EL (cell line): ENCODE data around the gene SH3BP5L.
"Not testable (repeated sequence)": the region's sequence is repeated elsewhere in the genome, so short reads cannot be mapped to it uniquely, and the experiment has no call there.

Experiments used
- DNase-seq: peaks from one replicate; pipeline ENCODE4 v3.0.0-alpha.2; 2016

The SH3BP5L gene

DNA sequence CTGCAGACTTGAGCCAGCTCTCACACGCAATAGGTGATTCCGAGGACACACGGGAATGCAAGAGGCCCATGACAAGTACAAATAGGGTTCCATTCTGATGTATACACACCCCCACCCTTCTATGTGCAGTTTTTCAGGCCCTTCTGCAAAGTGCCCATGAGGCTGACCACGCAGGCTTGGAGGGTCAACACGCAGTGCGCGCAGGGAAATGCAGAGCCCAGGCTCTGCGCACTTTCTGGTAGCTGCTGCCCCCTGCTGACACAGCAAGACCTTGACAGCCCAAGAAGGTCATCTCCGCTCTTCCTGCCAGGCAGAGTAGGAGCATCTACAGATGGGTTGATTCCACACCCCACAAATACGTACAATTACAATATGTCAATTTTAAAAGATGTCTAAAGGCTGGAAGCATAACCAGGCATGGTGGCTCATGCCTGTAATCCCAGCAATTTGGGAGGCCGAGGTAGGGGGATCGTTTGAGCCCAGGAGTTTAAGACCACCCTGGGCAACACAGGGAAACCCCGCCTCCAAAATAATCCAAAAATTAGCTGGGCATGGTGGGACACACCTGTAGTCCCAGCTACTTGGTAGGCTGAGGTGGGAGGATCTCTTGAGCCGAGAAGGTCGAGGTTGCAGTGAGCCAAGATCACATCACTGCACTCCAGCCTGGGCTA is 18.5 kb downstream of the SH3BP5L start:
- DNase-seq = peak; percentile 32

DNA sequence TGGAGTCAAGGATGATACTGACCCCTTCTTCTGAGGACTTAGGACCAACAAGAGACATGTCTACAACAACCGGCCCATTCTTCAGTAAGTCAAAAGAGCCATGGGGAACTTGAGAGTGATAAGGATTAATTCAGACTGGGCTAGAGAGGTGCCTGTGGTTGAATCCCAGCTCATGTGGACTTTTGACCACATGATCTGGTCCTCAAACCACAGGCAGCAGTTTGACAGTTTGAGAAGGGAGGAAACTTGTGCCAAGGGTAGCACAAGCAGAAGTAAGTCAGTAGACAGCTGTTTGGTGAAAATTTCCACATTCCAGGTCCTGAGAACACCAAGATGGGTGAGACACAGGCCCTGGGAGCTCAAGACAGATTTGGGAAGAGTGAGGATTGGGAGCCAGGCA is 19.8 kb downstream of the SH3BP5L start:
- no peak for DNase-seq

DNA sequence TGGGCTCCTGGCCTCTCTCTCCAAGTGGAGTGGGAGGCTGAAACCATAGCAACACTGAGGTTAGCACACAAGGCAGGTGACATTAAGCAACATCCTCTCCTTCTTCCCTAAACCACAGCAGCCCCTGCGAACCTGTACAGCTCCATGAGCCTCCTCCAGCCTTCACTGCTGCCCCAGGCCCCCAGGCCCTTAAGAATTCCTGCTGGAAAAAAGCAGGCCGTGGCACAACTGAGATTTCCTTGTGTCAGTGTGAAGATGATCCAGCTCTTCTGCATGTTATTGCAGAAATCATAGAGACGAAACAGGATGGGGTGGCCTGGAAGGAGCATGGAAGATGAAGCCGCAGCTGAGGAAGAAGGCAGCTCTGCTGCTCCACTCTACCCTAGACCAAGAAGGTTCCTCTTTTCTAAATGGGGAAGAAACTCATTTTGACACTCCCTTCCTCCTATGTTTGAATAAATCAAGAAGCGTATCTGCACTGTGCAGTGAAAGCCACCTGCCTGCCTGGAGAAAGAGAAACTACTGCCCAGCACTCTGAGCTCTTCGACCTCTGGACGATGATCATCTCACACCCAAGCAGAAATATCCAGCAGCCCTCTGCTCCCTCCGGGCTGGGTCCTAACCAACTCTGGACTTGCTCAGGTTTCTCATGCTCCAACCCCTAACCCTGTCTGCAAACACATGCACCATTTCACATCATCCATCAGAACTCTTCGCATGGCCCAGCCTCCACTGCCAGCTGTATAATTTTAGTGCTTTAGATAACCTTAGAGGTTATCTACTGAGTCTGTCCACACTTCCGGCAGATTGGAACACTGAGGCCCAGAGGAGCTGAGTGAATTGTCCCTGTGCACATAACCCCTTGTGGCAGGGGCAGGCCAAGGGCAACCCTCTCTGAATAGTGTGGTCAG is 20.7 kb downstream of the SH3BP5L start:
- DNase-seq = no peak

DNA sequence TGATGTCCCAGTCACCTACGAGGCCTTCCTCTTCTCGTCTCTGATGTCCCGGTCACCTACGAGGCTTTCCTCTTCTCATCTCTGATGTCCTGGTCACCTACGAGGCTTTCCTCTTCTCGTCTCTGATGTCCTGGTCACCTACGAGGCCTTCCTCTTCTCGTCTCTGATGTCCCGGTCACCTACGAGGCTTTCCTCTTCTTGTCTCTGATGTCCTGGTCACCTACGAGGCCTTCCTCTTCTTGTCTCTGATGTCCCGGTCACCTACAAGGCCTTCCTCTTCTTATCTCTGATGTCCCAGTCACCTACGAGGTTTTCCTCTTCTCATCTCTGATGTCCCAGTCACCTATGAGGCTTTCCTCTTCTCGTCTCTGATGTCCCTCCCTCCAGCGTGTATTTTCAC is 22.2 kb downstream of the SH3BP5L start:
- DNase-seq = not testable (repeated sequence)

- DNase-seq = no peak
These were observed 23.3 kb downstream of the SH3BP5L start for GRCh38 chr1:248802454-248802853.

GRCh38 chr1:248800459-248800858 is 25.3 kb downstream of the SH3BP5L start:
- DNase-seq = no peak

DNA sequence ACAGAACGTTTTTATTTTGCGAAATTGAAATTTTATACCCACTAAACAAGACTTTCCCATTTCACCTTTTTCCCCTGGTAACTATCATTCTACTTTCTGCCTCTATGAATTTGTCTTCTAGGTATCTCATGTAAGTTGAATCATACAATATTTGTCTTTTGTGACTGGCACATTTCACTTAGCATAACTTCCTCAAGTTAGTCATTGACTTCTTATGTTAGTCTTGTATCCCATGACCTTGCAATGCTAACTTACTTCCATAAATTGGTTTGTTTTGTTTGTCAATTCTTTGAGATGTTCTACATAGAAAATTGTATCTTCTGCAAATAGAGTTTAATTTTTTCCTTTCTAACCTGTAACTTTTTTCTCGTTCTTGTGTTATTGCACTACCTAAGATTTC is 26.9 kb downstream of the SH3BP5L start:
- no peak for DNase-seq

DNA sequence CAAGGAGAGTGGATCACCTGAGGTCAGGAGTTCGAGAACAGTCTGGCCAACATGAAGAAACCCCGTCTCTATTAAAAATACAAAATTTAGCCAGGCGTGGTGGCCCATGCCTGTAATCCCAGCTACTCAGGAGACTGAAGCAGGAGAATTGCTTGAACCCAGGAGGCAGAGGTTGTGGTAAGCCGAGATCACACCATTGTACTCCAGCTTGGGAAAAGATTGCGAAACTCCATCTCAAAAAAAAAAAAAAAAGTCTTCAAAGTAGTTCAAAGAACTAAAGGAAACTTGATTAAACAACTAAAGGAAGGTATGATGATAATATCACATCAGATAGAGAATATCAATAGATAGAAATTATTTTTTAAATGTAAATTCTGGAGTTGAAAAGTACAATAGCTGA is 31.1 kb downstream of the SH3BP5L start:
- DNase-seq = not testable (repeated sequence)

GRCh38 chr1:248793592-248793991 is 32.1 kb downstream of the SH3BP5L start:
- no peak for DNase-seq

DNA sequence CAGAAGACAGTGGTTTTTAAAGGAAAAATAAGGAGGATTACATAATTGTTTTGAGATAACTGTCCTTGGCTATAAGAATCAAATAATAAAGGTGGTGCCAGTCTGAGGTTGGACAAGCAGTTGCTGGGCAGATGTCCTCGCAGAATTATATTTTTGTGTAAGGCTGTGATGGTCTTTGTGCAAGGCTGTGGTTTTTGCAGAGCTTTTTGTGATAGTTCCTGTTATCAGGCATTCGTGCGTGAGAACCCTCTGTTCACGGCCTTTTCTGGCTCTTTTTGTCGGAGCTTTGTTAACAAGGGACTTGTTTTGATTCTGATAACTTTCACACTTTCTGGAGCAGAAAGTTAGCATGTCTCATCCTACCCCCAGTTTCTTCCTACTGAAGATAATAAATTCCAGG is 33.4 kb downstream of the SH3BP5L start:
- no peak for DNase-seq

DNA sequence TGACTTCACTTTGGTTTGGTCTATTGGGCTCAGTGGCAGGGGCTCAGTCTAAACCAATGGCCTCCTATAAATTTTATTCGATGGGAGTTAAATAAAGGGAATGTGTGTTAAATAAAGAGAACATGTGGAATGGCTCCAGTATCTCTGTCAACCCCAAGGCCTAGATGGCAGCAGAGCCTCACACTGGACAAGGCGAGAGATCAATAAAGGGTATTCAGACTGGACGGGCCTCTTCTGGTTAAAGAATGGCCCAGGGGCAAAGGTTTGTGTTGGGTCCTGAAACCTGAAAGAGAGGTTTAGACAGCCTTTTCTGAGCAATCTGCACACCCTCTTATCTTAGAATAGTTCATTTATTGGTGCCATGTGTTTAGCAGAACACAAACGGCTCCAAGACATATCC is 34.7 kb downstream of the SH3BP5L start:
- DNase-seq = no peak

GRCh38 chr1:248790456-248790855 is 35.3 kb downstream of the SH3BP5L start:
- DNase-seq = no peak

GRCh38 chr1:248789337-248789736 is 36.4 kb downstream of the SH3BP5L start:
- not testable (repeated sequence) for DNase-seq

GRCh38 chr1:248788327-248788726 is 37.4 kb downstream of the SH3BP5L start:
- DNase-seq = no peak

GRCh38 chr1:248787430-248787829 is 38.3 kb downstream of the SH3BP5L start:
- no peak for DNase-seq

DNA sequence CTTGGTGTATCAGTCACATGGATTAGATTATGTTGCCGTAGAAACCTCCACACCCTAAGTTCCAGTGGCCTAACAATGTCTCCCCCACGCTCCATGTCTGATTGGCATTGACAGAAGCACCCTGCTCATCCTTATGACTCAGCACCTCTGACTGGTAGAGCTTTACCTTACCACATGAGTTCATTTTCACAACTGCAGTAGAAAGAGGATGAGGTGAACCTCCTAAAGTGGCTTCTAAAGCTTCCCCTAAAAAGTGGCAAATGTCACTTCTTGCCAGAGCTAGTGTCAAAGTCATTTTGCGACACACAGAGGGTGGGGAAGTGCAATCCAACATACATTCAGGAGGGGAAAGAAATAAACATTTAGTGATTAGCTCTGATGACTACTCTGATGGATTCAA is 39.6 kb downstream of the SH3BP5L start:
- DNase-seq = no peak

DNA sequence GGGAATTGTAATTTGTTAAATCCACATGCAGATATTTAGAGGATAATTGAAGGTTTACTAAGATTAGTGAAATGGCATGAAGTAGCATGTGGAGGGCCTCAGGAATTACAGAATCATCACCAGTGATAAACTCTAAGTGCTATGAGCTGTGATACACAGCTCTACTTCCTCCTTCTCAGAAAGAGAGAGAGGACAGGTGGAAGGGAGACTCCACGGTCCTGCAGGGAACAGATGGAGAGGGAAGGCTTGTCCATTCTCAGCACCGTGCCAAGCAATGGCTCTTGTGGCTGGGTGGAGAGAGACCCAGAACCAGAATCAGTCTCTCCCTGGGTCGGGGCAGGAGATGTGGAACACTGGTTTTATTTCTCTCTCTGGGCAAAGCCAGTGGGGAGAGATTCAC is 42.3 kb downstream of the SH3BP5L start:
- DNase-seq = no peak

DNA sequence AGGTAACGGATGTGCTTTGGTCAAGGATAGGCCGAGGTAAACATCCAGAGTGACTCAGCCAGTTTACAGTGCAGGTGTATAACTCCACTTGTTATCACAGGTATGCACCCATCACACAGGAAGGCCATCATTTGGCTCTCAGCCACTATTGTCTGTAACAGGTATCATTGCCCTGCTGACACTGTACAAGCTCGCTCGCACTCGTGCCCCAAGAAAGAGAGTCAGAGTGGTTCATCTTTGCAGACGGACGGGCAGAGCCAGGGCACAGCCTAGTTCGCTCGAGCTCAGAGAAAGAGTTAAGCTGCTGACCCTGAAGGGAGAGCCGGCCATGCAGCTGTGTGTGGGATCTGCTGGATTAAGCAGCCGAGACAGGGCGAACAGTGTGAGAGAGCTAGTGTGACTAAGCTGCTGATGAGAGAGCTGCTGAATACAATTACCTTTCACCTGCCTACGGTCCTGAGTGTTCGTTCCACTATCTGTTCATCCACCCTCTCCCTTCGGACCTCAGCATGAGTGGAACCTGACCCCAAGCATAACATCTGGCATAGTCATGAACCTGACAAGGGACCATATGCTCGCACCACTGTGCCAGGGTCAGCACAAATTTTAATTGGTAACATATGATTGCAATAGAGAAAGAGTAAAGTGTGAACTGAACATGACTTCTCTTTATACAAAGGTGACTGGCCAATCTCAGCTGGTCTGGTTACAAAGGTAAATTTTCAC is 43.1 kb downstream of the SH3BP5L start:
- no peak for DNase-seq

- DNase-seq = no peak
These were observed 46.4 kb downstream of the SH3BP5L start for GRCh38 chr1:248779350-248779749.

DNA sequence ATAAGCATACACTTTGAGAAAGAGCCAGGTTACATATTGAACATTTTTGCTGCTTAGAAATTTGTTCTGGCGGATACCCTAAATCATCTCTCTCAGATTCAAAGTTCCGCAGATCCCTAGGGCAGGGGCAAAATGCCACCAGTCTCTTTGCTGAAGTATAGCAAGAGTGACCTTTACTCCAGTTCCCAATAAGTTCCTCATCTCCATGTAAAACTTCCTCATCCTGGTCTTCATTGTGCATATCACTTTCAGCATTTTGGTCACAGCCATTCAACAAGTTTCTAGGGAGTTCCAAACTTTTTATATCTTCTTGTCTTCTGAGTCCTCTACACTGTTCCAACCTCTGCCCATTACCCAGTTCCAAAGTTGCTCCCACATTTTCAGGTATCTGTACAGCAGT is 46.8 kb downstream of the SH3BP5L start:
- no peak for DNase-seq

DNA sequence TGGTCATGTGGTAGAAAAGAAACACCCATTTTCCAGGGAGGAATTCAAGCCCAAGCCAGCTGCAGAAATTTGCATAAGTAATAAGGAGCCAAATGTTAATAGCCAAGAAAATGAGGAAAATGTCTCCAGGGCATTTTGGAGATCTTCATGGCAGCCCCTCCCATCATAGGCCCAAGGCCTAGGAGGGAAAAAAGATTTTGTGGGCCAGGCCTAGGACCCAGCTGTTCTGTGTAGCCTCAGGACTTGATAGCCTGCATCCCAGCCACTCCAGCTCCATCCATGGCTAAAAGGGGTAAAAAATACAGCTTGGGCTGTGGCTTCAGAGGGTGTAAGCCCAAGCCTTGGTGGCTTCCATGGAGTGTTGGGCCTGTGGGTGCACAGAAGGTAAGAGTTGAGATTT is 48.7 kb downstream of the SH3BP5L start:
- no peak for DNase-seq

DNA sequence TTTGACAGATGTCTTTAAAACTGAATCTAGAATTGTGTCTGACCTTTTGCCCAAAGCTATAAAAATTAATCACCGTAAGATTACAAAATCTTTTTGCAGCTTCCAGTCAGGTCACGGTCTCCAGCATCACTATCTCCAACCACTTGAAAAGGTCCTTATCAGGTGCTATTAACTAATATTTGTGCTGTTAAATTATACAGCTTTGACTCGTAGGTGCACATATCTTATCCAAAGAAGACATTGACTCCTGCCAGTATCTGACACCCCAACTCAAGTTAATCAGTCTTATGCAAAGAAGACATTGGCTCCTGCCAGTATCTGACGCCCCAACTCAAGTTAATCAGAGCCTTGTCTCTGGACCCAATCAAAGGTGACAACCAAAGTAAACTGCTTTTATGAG is 50.3 kb downstream of the SH3BP5L start:
- no peak for DNase-seq
